Stimulated activated CD4-positive, alpha-beta T cell treated with anti-CD3 and anti-CD28 coated beads, Interleukin-4, amount 100 ng/mL, for 4 hours (primary cell): ENCODE results near the gene UTY.

ENCODE experiments used
- DNase-seq, 2 experiments: peaks; one replicate each; pipeline ENCODE4 v3.0.0-alpha.2; 2020

The UTY gene

DNA sequence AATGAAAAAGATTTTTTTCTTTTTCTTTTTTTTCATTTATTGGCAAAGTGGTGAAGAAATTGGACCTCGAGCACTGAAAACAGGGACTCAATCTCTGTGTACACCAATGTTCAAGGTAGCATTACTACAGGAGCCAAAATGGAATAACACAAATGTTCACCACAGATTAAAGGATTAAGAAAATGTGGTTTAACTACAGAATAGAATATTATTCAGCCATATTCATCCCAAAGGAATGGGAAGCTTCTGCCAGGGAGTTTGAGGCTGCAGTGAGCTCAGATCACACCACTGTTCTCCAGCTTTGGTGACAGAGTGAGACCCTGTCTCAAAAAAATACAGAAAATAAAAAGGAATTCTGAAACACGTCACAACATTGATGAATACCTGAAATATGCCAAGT is 81.0 kb downstream of the UTY start:
- no peak for DNase-seq

DNA sequence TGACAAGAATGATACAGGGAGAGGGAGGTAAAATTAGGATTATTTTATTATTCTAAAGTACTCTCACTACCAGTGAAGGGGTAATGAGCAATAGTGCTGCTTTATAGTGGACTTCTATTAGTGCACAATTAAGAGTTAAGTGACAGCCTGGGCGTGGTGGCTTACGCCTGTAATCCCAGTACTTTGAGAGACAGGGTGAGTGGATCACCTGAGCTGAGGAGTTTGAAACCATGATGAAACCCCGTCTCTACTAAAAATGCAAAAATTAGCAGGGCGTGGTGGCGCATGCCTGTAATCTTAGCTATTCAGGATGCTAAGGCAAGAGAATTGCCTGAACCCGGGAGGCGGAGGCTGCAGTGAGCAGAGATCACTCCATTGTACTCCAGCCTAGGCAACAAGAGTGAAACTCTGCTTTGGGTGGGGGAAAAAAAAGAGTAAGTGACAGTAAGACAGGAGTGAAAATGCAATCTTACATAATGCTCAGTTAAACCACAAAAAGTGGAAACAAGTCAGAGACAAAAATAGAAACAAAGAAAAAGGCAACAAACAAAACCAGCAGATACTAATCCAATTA is 98.6 kb downstream of the UTY start:
- no peak for DNase-seq

DNA sequence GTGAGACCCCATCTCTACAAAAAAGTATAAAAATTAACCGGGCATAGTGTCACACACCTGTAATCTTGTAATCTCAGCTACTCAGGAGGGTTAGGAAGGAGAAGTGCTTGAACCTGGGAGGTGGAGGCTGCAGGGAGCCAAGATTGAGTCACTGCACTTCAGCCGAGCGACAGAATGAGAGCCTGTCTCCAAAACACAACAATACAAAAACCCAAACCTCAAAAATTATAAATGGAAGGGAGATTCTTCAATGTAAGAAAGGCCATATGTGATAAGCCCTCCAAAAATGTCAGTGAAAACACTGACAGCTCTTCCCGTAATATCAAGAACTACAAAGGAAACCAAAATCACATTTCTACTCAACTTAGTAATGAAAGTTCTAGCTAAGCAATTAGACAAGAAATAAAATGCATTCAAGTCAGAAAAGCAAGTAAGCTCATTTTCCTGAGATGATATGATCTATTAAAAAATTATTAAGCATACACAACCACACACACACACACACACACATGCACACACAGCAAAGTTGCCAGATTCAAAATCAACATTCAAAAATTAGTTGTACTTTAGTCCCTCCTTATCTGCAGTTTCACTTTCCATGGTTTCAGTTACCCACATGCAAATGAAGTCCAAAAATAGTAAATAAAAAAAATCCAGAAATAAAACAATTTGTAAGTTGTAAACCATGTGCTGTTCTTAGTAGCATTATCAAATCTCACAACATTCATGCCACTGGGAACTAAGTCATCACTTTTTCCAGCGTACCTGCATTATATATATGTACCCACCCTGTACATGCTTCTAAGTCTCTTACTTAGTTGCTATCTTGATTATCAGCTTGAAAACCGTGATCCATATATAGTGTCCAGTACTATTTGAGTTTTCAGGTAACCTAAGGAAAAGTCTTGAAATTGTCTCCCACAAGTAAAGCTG is 108.7 kb downstream of the UTY start:
- no peak for DNase-seq

DNA sequence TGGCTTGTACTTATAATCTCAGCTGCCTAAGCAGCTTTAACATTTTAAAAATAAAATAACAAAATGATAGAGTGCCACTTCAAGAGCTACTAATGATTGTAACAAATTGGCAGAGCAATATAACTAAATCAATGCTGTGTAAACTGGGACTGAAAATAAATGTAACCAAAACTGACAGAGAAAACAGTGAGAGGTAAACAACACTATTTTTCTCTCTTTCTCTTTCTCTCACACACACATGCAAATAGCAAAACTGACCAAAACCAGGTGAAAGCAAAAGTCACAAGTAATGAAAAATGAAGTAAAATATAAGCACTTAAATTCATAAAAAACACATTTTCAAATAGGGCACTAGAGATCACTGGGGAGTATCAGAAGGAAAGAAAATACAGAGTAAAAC is 109.6 kb downstream of the UTY start:
- DNase-seq = no peak

DNA sequence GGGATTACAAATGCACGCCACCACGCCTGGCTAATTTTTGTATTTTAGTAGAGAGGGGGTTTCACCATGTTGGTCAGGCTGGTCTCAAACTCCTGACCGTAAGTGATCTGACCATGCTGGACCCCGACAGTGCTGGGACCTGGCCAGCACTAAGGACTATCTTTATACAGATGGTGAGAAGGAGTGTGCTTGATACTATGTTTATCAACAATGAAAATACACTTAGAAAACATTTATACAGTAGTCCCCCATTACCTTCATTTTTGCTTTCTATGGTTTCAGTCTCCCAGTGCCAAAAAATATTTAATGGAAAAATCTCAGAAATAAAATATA is 111.4 kb downstream of the UTY start:
- no peak for DNase-seq

DNA sequence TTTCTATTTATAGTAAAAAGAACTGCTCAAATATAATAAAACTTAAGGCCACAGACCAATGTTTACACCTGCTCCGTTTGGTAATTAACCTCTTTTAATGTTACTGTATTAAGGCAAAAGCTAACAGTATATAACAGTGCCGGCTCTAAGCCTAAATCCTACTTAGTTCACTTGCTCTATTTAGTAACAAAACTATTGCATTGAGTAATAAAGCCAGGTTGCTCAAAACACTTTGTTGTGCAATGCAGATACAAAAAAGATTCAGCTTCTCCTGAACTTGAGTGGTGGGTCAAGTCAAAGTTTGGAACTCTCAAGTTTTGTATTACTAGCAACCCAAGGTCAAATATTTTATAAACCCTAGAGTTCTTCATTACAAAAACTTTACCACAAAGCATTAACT is 116.2 kb downstream of the UTY start:
- DNase-seq = no peak

DNA sequence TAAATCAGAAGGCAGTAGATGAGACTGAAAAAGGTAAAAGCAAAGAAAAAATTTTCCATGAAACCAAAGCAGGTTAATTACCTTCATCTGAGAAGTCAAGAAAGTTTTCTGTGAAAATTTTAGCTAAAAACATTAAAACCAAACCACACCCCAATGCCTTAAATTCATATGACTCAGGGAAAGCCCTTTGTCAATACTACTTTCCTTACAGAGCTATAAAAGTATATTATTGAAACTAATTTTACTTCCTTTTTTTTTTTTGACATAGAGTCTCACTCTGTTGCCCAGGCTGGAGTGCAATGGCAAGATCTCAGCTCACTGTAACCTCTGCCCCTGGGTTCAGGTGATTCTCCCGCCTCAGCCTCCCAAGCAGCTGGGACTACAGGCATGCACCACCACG is 117.2 kb downstream of the UTY start:
- DNase-seq = no peak

DNA sequence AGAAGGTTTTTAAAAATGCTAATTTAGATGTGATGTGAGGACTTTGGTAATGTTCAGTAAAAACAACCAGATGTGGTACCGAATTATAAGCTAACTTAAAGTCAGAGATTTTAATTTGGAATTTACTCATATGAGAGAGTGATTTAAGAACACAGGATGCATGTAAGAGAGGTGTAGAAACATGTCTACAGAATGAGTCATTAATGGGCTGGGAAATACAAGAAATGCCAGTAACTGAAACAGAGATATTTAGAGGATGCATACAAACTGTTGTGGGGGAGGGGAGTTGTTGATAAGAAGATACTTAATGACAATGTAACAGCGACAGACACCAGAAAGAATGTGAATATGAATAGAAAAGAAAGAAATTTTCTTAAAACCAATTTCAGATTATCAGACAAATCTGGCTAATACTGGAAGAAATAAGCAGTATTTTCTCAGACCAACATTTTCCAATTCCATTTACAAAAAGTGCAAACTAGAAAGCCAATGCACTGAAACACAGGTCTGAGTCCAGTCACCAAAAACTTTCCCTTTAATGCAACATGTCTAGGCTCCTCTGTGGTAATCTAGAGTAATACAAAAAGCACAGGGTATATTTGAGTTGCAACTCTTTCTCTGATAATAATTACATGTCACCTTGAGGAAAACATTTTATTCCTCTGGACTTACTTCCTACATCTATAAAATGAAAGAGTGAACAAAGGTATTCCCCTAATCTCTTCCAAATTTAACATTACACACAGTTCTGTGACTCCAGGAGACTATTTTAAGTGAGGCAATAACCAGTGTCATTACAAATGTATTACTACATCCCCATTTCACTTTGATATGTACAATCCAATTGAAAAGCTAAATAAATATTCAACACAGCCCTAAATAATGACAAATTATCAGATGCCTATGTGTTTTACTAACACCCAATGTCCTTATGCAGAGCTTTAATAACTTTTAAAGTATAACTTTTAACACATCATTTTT is 117.9 kb downstream of the UTY start:
- no peak for DNase-seq

DNA sequence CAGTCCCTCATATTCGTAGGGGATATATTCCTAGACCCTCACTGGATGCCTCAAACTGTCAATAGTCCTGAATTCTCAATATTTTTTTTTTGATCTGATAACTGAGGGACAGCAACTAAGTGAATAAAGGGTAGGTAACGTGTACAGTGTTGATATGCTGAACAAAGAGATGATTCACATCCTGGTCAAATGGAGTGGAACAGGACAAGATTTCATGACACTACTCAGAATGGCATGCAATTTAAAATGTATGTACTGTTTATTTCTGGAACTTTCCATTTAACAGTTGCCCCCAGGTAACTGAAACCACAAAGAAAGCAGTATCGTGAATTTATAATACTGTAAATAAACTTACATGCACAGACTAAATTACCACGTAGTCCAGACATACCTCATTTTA is 128.4 kb downstream of the UTY start:
- DNase-seq = no peak

DNA sequence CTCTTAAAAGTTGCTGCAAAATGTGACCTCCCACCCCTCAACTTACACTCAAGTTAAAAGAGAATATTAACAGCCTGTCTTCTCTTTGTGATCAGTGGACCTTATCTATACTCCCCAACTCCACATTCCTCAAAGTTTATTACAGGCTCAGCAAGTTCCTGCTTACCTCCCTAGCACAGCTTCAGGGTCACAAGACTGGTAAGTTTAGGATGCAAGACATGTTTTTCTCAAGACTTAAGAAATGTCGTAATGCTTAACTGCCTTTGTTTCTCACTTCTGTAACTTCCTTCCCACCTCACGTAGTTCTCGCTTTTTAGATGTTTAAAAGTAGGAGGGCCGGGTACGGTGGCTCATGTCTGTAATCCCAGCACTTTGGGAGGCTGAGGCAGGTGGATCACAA is 132.7 kb downstream of the UTY start:
- DNase-seq = no peak

DNA sequence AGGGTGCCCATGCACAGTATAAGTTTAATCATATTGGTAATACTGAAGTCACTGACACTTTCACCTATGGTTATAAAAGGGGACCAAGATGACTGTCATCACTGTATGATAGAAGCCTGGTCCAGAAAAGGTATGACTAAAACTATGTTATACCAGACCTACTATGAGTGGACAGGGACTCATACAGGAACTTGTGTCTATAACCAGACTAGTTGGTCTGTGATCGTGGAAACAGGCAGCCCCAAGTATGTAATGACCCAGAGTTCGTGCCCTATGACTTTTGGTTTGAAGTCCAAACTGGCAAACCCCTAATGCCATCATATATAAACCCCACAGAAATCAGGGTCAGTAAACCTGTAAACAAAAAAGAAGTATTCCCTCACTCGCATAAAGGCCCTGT is 134.3 kb downstream of the UTY start:
- no peak for DNase-seq

DNA sequence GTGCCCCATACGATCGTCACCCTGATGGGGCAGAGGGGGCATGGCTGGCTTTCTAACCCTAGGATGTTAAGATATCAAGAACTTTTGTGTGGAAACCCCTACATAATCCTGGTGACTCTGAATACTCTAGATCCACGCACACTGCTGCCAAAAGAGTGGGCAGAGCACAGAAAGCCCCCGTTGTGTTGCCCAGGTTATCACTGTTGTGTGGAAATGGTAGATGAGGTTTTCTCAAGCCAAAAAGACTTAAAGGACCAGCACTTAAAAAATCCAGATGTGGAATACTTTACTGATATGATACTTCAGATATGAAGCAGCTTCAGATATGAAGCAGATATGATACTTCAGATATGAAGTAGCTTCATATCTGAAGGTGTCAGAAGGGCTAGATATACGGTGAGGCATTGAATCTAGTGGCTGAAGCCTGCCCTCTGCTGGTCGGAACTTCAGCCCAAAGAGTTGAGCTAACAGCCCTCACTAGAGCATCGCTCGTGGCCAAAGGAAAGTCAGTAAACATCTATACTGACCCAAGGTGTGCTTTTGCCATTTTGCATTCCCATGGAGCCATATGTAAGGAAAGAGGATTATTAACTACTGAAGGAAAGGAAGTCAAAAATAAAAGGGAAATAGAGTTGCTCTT is 136.4 kb downstream of the UTY start:
- DNase-seq = peak; percentile 25 to 46

DNA sequence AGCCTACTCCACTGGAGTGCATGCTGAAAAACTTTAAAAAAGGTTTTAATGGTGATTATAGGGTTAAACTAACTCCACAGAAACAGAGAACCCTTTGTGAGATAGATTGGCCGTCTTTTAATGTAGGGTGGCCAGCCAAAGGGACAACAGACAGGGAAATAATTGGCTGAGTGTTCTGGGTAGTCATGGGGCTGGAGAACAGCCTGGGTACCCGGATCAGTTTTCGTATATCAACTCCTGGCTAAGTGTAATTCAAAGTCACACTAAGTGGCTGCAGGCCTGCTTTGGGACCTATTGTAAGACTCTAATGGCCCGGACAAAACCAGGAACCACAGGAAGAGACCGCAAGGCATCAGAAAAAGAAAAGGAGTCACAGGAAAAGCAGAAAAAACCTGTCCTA is 139.9 kb downstream of the UTY start:
- no peak for DNase-seq

DNA sequence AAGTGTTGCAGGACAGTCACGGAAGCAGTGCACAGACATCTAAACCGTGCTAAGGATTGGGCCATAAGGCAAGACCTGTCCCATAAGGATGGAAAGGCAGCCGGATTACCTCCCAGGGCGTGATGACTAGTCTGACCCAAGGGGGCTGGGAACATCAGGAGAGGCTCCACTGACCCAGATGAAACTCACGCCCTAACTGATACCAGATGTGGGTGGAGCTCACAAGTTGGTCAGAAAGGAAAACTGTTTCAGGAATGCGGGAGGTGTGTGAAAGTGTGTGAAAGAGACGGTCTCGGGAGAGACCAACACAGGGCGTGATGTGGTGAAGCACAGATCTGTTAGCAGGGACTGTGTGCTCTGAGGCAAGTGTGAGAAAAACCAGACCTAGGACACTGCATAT is 140.5 kb downstream of the UTY start:
- DNase-seq = no peak

DNA sequence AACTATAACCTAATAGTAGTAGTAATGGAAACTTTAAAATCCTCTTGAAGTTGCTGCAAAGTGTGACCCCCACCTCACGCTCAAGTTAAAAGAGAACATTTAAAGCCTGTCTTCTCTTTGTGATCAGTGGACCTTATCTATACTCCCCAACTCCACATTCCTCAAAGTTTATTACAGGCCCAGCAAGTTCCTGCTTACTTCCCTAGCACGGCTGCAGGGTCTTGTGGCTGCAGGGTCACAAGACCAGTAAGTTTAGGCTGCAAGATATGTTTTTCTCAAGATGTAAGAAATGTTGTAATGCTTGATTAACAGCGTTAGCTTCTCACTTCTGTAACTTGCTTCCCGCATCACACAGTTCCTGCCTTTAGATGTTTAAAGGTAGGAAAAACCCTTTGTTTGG is 141.1 kb downstream of the UTY start:
- no peak for DNase-seq

DNA sequence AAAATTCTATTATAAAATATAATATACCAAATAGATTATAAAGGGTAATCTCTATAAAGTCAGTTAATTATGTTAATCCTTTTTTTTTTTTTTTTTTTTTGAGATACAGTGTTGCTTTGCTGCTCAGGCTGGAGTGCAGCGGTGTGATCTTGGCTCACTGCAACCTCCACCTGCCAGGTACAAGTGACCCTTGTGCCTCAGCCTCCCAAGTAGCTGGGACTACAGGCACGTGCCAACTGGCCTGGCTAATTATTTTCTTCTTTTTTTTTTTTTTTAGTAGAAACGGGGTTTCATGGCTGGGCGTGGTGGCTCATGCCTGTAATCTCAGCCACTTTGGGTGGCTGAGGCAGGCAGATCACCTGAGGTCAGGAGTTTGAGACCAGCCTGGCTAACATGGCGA is 141.9 kb downstream of the UTY start:
- no peak for DNase-seq

DNA sequence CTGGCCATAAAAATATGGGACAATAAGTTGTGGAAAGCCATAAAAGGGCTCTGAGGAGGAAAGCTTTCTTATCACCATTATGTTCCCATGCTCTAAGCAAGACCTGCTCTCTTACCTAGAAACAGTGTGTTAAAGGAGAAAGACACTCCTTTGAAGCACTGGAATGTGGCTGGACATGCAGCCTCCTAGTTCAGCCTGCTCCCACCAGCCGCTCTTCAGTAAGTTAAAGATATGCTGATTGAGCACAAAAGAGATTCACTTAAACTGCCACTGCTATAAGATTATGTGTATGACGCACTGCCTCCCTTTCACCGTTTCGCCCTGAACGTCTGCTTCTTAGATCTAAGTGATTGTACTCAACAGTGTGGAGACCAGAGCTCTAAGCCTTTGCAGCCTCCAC is 146.0 kb downstream of the UTY start:
- no peak for DNase-seq

DNA sequence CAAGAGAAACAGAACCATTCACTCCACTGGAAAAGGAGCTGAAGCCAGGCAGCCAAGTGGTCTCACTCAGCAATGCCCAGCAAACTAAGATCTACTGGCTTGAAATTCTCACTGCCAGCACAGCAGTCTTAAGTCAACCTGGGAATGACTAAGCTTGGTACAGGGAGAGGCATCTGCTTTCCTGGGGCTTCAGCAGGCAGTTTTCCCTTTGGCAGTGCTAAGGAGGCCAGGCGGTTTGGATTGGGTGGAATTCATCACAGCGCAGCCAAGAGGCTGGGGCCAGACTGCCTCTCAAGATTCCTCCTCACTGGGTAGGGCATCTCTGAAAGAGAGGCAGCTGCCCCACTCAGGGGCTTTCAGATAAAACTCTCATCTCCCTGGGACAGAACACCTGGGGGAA is 149.2 kb downstream of the UTY start:
- DNase-seq = no peak

DNA sequence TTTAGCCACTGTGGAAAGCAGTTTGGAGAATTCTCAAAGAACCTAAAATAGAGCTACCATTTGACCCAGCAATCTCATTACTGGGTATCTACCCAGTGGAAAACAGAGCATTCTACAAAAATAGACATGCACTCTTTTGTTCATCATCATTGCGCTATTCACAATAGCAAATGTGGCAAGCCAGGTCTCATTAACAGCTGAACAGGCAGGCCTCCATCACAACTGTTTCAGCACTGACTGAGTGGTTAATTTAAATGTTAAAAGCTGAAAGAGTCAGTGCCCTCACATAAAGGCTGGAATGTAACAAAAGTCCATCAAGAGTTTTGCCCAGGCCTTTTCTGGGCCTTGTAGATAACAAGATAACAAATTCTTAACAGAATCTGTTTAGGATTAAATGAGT is 166.9 kb downstream of the UTY start:
- DNase-seq = no peak

DNA sequence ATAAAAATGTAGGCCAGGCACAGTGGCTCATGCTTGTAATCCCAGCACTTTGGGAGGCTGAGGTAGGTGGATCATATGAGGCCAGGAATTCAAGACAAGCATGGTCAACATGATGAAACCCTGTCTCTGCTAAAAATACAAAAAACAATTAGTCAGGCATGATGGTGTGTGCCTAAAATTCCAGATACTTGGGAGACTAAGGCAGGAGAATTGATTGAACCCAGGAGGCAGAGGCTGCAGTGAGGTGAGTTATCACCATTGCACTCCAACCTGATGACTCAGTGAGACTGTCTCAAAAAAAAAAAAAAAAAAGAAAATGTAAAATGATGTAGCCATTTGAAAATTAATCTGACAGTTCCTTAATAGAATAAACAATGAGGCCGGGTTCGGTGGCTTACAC is 171.9 kb downstream of the UTY start:
- DNase-seq = no peak

DNA sequence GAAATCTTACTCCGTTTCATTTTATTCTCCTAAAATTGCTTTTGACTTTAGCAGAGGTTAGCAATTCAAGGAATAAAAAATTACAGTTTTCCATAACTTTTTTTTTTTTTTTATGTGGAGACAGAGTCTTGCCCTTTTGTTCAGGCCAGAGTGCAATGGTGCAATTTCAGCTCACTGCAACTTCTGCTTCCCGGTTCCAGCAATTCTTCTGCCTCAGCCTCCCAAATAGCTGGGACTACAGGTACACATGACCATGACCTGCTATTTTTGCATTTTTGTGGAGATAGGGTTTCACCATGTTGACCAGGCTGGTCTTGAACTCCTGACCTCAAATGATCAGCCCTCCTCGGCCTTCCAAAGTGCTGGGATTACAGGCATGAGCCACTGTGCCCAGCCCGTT is 179.0 kb downstream of the UTY start:
- no peak for DNase-seq

DNA sequence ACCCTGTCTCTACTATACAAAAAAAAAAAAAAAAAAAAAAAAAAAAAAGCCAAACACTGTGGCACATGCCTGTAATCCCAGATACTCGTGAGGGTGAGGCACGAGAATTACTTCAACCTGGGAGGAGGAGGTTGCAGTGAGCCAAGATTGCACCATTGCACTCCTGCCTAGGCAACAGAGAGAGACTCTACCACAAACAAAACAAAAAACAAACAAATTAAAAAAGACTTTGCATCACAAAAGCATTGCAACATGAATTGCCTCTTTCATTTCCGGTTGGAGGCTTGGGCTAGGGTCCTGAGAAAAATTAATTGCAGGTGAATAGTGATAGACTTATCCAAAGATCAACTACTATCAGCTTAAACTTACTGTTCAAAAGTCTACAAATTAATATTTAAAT is 180.4 kb downstream of the UTY start:
- DNase-seq = no peak

DNA sequence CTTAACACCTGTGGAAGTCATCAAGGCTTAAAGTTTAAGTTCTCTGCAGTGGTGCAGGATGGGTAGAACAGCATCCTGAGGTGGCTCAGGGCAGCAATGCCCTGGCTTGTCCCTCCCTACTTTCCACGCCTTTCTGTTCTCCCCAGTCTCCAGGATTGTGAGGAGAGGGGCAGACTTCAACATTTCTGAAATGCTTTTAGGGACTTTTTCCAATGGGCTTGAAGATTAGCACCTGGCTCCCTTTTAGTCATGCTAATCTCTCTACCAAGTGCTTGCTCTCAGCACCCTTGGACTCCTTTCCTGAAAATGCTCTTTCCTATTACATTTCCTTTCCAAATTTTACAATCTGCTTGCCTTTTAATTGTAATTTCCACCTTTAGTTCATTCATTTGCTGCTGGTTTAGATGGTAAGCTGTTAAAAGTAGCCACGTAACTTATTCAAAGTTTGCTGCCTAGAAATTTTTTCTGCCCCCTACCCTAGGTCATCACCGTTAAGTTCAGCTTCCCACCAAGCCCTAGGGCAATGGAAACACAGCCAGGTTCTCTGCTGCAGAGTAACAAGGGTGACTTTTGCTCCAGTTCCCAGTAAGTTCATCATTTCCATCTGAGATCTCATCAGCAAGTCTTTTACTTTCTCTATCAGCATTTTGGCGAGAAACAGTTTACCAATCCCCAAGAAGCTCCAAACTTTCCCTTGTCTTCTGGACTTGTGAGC is 183.5 kb downstream of the UTY start:
- DNase-seq = no peak
